GM23338 (cell line): ENCODE data around the gene TTPAL.

Experiments used
- CREB1 ChIP-seq: fragments of 250-450 bp; sonication (Bioruptor Pico); IDR thresholded peaks from 2 replicates; pipeline ENCODE4 v1.5.0; 2020; ENCODE audit warnings: low read depth, mild to moderate bottlenecking, moderate library complexity
- EZH2 ChIP-seq: fragments of 200-600 bp; sonication (generic); IDR thresholded peaks from one replicate; pipeline ENCODE4 v1.8.0; 2017; ENCODE audit warnings: antibody characterized with exemption, mild to moderate bottlenecking, low read depth; ENCODE audit not compliant: unreplicated experiment
- EZH2phosphoT487 ChIP-seq: fragments of 200-600 bp; sonication (generic); IDR thresholded peaks from one replicate; pipeline ENCODE4 v1.8.1; 2018; ENCODE audit warnings: antibody characterized with exemption; ENCODE audit not compliant: unreplicated experiment
- JUNB ChIP-seq: IDR thresholded peaks from one replicate; pipeline ENCODE4 v1.6.1; 2016; ENCODE audit warnings: antibody characterized with exemption; ENCODE audit not compliant: unreplicated experiment
- POLR2AphosphoS5 ChIP-seq: IDR thresholded peaks from 2 replicates; pipeline ENCODE4 v1.6.1; 2016; ENCODE audit warnings: antibody characterized with exemption, low read depth
- STAT1 ChIP-seq: IDR thresholded peaks from one replicate; pipeline ENCODE4 v1.6.1; 2016; ENCODE audit warnings: antibody characterized with exemption; ENCODE audit not compliant: unreplicated experiment
- ZNF114 ChIP-seq: fragments of 250-450 bp; sonication (Bioruptor Pico); IDR thresholded peaks from 2 replicates; pipeline ENCODE4 v1.5.0; 2020; ENCODE audit warnings: mild to moderate bottlenecking, moderate library complexity
- ZNF331 ChIP-seq: fragments of 250-450 bp; sonication (Bioruptor Pico); IDR thresholded peaks from 2 replicates; pipeline ENCODE4 v1.5.0; 2020; ENCODE audit warnings: low read depth, mild to moderate bottlenecking, moderate library complexity
- TF ChIP-seq, protein P1 (sequence below), 2 experiments: fragments of 200-600 bp in 1 of 2; sonication (generic) in 1 of 2; conservative IDR thresholded peaks; 2 replicates each; pipeline versions ENCODE4 v1.5.1 to v1.6.1; 2016 to 2017; ENCODE audit warnings: antibody characterized with exemption in 2 of 2, low read depth in 2 of 2, mild to moderate bottlenecking in 2 of 2, moderate library complexity in 1 of 2
- TF ChIP-seq, protein P2 (sequence below): IDR thresholded peaks from one replicate; pipeline ENCODE4 v1.6.1; 2018; ENCODE audit warnings: antibody characterized with exemption; ENCODE audit not compliant: unreplicated experiment

DNA sequence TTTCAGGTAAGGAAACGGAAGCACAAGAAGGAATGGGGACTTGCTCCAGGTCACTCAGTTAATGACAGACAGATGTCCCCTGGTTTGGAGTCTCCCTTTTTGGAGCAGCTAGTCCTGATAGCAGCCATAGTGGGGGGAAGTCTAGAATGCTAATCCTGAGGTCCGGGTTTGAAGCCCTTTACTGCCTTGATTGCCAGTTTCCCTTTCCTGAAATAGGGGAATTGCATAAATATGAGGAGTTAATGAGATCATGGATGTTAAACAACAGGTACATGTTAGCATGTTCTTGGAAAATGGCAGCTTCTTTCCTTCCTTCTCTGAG, 341 bp upstream of the TTPAL start:
- TF ChIP-seq, protein P1, sequence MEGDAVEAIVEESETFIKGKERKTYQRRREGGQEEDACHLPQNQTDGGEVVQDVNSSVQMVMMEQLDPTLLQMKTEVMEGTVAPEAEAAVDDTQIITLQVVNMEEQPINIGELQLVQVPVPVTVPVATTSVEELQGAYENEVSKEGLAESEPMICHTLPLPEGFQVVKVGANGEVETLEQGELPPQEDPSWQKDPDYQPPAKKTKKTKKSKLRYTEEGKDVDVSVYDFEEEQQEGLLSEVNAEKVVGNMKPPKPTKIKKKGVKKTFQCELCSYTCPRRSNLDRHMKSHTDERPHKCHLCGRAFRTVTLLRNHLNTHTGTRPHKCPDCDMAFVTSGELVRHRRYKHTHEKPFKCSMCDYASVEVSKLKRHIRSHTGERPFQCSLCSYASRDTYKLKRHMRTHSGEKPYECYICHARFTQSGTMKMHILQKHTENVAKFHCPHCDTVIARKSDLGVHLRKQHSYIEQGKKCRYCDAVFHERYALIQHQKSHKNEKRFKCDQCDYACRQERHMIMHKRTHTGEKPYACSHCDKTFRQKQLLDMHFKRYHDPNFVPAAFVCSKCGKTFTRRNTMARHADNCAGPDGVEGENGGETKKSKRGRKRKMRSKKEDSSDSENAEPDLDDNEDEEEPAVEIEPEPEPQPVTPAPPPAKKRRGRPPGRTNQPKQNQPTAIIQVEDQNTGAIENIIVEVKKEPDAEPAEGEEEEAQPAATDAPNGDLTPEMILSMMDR (conservative IDR thresholded peaks at IDR 0.05; ENCODE audit: low read depth in 2 of 2) = no peak
- TF ChIP-seq CREB1 (CRISPR knock-in tag) = no peak
- TF ChIP-seq POLR2AphosphoS5 = no peak
- no peak for TF ChIP-seq EZH2phosphoT487
- TF ChIP-seq EZH2 = no peak
- TF ChIP-seq, protein P2, sequence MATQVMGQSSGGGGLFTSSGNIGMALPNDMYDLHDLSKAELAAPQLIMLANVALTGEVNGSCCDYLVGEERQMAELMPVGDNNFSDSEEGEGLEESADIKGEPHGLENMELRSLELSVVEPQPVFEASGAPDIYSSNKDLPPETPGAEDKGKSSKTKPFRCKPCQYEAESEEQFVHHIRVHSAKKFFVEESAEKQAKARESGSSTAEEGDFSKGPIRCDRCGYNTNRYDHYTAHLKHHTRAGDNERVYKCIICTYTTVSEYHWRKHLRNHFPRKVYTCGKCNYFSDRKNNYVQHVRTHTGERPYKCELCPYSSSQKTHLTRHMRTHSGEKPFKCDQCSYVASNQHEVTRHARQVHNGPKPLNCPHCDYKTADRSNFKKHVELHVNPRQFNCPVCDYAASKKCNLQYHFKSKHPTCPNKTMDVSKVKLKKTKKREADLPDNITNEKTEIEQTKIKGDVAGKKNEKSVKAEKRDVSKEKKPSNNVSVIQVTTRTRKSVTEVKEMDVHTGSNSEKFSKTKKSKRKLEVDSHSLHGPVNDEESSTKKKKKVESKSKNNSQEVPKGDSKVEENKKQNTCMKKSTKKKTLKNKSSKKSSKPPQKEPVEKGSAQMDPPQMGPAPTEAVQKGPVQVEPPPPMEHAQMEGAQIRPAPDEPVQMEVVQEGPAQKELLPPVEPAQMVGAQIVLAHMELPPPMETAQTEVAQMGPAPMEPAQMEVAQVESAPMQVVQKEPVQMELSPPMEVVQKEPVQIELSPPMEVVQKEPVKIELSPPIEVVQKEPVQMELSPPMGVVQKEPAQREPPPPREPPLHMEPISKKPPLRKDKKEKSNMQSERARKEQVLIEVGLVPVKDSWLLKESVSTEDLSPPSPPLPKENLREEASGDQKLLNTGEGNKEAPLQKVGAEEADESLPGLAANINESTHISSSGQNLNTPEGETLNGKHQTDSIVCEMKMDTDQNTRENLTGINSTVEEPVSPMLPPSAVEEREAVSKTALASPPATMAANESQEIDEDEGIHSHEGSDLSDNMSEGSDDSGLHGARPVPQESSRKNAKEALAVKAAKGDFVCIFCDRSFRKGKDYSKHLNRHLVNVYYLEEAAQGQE = no peak
- TF ChIP-seq JUNB = no peak
- no peak for TF ChIP-seq ZNF331 (CRISPR knock-in tag)
- no peak for TF ChIP-seq STAT1
- no peak for TF ChIP-seq ZNF114 (CRISPR knock-in tag)
